Ramos (cell line): ENCODE data around the gene PTPRD.
"Not testable (repeated sequence)": the region's sequence is repeated elsewhere in the genome, so short reads cannot be mapped to it uniquely, and the experiment has no call there.

Source experiments
- in situ Hi-C: fragments of 300-500 bp; cut with MboI; formaldehyde crosslinking; loops from one replicate; pipeline ENCODE4 v1.14.3; 2022; ENCODE audit warnings: low sequenced_read_pairs; ENCODE audit not compliant: unreplicated experiment

The PTPRD gene

DNA sequence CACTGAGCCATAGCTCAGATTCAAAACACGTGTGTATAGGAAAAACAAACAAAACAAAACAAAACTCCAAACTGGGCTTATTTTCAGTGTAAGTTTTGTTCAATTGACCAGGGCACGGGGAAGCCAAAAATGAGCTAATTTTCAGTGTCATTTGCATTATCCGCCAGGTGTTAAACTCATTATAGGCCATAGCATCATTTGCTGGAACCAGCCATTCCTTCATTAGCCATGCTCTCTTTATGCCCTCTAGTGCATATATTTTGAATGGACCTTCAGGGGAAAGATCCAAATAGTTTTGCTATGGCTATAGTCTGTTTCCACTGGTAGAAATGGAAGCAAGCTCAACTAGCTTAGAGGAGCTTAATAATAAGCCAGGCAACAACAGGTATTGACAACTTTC is 1608.0 kb downstream of the PTPRD start:
- in situ Hi-C loops = no loop called here

DNA sequence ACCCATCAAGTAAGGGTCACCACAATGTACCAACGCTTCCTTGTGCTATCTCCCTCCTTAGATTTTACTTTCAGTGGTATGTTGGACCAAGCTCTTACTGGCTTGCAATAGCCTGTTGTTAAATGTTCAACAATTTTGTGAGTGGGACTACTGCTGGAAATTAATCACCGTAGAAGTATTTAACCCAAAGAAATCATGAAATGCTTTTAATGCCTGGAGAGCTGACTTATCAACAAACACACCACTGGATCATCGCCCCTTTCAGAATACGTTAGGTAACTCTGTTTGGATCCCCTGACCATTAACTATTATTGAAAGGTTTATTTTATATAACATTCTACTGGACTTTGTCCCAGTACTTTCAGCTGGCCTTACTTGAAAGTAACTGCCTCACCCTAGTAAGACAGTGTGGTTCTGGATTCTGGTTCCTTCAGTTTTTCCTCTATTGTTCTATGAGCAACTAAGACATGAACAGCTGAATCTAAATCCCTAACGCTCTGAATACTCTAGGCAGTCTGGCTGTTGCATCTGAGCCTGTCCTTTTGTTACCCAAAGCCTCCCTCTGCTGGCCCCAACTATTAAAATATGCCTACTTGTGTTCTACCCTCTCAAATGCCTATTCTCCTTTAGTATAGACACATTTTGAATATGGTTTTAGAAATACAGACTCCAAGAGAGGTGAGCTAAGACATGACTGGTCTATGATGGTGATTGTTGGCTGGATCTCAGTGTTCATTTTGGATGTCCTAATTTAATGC is 1609.8 kb downstream of the PTPRD start:
- in situ Hi-C loops = no loop called here

DNA sequence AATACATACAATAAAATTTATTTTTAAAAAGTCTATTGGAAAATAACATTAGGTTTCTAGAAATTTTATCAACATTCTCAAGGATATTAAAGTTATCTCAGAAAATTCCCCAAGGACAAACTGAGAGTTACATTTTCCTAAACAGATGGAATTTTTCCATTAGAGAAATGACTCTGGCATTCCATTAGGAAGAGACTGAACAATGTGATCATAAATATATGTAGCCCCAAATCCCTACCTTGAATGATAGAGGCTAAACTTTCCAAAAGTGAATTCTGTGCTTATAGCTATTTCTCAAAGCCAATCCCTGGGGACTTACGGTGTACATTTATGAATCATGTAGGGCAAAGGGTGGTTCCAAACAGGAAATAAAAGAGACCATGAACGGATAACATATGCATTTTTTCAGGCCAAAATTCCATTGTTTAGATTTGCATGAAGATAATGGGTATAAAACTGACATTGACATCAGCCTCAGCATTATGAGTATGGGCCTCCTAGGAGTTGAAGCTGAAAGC is 1632.2 kb downstream of the PTPRD start:
- in situ Hi-C loops = no loop called here

DNA sequence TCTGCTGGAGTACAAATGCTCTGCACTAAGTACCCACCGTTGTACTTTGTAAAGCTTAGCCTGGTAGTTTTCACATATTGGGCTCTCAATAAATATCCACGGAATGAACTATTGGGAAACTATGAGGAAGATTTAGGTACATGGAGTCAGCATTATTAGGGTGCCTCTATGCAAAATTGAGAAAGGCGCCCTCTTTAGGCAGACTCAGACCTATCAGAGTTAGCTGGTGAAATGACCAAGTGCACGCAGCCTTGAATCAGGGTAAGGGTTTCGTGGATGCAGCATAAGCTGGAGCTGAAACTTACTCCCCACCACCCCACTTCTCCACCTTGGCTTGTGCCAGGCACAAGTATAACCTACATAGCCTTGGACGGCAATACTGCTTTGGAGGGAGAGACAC is 1634.5 kb downstream of the PTPRD start:
- in situ Hi-C loops = no loop called here

DNA sequence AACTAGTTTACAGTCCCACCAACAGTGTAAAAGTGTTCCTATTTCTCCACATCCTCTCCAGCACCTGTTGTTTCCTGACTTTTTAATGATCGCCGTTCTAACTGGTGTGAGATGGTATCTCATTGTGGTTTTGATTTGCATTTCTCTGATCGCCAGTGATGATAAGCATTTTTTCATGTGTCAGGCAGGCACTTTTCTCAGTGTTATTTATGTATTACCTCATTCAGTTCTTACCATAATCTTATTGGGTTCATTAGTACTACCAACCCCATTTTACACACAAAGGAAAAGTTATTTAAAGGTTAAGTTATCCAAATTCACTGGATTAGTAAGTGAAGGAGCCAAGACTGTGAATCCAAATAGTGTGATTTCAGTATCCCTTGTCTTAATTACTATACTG is 1644.5 kb downstream of the PTPRD start:
- in situ Hi-C loops = not testable (repeated sequence)

DNA sequence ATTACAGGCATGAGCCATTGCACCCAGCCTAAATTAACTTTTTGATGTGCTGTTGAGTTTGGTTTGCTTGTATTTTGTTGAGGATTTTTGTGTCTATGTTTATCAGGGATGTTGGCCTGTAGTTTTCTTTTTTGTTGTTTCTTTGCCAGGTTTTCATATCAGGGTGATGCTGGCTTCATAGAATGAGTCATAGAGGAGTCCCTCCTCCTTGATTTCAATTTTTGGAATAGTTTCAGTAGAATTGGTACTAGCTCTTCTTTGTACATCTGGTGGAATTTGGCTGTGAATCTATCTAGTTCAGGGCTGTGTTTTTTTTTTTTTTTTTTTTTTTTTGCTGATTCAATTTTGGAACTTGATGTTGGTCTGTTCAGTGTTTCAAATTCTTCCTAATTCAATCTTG is 1648.9 kb downstream of the PTPRD start:
- in situ Hi-C loops = no loop called here

DNA sequence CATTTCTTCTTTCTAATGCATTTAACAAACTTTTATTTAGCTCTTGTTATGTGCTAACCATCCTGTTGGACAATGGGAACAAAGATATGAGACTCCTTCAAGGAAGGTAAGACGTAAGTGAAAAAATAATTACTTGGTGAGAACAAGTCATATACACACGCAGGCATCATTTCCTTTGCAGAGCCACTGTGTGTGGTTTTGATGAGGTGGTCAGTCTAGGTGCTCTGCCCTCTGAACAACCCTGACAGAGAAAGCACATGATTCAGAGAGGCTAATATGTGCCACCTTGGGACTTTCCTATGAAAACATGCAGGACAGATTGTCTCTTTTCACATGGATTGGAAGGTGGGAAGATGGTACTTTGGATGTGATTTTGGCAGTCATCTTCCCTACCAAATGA is 1650.7 kb downstream of the PTPRD start:
- in situ Hi-C loops = no loop called here

DNA sequence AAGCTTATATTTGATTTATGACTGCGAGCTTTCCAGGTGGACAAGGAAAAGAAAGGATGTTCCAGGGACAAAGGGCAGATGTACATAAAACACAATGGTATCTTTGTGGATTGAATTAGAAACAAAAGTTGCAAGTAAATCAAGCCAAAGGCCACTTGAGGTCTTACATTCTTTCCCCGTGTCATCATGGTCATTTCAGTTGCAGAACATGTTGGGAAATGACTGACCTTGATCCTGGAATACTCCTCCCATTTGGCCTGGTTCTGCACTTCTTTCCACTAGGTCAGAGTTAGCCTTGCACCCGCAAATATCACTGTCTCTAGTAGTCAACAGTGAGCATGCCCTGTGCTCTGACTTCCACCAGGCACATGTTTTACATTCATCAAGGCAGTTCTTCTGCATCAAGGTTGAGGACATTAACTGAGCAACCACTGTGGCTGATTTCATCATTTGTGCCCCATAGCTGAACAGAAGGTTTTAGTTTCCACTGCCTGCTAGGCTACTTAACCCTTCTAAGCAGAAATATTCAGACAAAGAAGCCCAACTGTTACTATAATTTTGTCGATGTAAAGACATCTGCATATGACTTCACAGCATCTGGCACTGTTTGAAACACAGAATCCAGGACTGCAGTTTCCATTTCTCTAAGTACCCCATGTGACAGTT is 1651.5 kb downstream of the PTPRD start:
- in situ Hi-C loops = no loop called here

DNA sequence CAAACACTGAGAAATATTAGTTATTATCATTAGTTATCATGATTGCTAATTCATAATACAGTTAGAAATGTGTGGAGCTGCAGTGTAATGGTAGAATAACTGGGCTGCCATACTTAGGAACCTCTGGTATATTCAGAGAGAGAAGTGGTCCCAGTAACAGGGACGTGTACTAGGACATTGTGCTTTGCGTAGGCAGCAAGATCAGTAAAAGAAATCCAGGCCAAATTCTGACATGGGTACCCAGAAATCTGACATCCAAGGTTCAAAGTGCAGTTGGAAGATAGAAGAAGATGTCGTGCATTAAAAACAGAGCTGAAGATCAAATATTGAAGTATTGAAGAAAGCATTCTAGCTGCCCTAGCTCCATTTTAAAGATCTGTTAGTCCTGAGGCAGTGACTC is 1652.5 kb downstream of the PTPRD start:
- in situ Hi-C loops = no loop called here

DNA sequence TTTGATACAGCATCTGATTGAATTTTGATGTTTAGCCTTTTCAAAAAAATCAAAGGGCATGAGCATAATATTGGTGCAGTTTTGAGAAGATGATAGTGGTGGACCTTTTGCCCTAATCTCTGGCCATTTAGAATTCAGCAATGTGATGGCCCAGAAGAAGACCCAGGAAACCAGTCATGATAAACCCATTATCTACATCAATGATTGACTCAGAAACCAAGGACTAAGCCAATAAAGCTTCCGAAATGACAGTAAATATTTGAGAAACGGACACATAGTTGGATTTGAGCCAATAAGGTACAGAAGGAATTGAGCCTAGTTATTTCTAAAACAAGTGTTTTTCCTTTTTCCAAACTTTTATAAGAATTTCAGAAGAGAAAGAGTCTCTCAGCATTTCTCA is 1654.4 kb downstream of the PTPRD start:
- in situ Hi-C loops = no loop called here

DNA sequence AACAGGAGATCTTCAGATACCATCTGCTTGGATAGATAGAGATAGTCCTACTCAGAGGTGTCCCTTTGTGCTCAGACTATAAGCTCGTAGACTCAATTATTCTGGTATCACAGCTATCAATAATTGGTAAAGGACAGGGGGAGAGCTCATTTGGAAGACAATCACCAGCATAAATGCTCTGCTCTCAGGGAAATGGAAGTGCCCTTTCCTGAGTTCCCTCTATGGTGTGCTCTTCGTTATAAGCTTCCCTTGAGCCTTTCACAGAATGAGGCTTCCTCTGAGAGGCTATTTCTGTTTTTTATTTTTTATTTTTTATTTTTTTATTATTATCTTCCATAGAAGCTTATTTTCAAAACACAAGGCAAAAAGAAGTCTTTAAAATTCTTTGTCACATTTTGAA is 1657.5 kb downstream of the PTPRD start:
- in situ Hi-C loops = no loop called here

DNA sequence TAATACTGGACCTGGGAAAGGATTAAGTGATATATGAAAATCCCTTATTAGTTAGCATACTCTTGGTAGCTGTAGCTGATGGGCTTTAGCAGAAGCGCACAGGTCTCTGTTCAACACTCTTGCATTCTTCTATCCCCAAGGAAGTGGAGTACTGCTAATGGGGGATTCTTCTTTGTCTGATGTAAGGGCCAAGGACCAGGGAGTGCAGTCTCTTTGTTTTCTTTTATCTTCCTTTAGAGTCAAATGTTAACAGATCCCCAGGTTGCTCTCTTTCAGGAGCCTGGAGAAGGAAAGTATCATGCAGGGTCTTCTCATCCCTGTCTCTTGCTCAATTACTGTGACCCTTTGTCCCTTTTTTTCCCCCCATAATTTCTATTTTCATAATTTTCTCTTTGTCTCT is 1666.3 kb downstream of the PTPRD start:
- in situ Hi-C loops = no loop called here

DNA sequence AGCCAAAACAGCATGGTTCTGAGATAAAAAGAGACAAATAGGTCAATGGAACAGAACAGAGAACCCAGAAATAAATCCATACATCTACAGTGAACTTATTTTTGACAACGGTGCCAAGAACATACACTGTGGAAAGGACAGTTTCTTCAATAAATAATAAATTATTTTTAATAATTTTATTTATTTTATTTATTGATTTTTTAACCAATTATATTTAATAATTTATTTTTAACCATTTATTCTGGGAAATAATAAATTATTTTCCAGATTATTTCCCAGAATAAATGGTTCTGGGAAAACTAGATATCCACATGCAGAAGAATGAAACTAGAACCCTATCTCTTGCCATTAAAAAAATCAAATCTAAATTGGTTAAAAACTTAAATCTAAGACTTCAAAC is 1669.4 kb downstream of the PTPRD start:
- in situ Hi-C loops = no loop called here

DNA sequence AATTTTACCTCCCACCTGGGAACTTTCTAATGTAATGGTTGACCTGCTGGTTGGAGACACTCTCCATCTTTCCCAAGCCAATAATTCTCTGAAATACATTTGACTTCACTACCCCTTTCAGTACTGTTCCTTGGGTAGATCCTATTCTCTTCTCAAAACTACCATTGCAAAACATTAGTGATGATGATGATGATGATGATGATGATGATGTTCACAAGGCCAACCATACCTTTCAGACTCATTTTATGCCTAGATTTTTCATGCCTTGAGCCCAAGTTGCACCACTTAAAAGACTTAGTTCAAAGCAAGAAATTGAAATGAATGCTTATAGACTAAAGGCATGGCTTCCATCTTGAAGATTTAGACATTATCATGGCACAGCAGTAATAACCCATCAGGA is 1672.2 kb downstream of the PTPRD start:
- in situ Hi-C loops = no loop called here

DNA sequence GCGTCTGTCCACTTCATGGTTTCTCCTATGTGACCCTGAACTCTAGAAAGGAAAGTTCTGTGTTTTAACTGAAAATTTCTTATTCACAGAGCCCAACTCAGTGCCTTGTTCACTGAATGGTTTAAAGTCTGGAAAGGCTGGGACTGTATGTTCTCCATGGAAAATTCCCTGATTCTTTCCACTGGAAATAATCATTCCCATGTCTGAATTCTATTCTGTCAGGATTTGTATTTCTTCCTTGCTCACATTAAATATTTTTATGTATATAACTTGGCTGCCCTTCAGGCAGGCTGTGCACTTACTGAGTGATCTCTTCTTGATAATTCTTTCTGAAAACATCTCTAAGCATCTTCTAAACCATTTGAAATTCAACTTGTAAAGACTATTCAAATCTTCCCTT is 1686.3 kb downstream of the PTPRD start:
- in situ Hi-C loops = no loop called here

DNA sequence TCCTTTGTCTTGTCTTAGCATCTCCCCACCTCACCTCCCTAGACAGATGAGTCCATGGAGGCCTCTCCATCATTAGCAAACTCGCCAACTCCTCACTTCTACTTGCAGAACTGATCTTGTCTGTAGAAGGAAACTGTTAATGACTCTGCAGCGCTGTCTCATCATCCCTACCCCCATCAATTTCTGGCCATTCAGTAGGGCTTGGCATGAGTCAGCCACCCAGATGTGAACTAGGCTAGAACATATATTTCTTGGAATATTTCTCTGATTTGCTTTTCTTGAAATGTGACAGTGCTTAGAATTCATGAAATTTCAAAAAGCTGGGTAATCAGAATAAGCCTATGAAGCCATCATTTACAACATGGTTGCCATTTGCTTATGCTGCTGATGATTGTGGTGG is 1688.2 kb downstream of the PTPRD start:
- in situ Hi-C loops = no loop called here

DNA sequence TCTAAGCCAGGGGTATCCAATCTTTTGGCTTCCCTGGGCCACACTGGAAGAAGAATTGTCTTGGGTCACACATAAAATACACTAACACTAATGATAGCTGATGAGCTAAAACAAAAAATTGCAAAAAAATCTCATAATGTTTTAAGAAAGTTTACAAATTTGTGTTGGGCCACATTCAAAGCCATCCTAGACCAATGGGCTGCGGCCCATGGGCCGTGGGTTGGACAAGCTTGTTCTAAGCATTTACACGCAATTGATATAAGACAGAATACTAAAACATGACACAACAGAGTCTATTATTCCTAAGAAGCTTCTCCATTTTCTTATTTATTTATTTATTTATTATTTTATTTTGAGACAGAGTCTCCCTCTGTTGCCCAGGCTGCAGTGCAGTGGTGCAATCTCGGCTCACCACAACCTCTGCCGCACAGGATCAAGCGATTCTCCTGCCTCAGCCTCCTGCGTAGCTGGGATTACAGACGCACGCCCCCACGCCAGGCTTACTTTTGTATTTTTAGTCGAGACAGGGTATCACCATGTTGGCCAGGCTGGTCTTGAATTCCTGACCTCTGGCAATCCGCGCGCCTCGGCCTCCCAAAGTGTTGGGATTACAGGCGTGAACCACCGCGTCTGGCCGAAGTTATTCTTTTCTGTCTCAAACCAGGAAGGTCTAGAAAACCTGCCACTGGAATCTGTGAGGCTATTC is 1692.2 kb downstream of the PTPRD start:
- in situ Hi-C loops = not testable (repeated sequence)

DNA sequence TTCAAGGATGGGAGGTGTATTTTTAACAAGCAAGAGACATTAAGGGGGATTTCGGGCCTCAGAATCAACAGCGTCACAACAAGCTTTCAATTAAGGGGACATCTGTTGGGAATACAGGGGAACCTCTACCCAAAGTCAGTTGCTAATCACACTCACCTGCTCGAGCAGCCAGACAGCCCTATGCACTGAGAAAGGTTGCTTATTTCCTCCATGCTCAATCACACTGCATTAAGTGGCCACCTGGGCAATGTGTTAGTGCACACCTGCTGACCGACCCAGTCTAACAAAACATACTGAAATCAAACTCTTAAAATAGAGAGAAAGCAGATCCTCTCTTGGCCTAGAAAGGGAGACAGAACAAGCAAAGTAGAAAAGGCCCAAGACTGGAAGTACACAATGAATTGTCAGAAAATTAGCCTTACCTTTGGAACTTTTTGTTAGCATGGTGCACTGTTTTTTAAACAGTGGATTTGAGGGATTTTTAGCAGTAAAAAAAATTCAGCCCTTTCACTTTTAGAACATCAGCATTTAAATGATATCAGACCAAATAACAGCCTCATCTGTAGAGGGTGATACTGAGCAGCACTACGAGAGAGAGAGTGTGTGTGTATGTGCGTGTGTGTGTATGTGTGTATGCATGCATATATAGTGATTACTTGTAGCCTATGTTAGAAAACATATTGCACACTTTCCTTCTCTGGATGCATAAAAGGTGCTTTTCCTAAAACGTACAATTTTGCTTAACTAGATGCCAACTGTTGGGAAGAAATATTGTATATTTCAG is 1694.7 kb downstream of the PTPRD start:
- in situ Hi-C loops = no loop called here

DNA sequence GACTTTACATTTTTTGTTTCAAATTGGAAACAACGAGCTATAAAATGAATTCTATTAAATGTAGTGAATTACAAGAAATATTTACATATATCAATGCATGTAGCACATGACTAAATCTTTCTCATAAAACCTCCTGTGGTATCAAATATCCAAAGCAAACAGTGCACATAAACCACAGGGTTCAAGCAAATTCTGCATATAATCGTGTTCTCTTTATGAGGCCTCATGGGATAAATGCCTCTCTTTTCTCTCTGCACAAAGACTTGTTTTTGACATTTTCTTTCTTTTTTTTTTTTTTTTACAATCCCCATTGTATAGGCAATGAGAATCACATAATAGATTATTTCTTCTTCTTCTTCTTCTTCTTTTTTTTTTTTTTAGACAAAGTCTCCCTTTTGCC is 1696.0 kb downstream of the PTPRD start:
- in situ Hi-C loops = no loop called here

DNA sequence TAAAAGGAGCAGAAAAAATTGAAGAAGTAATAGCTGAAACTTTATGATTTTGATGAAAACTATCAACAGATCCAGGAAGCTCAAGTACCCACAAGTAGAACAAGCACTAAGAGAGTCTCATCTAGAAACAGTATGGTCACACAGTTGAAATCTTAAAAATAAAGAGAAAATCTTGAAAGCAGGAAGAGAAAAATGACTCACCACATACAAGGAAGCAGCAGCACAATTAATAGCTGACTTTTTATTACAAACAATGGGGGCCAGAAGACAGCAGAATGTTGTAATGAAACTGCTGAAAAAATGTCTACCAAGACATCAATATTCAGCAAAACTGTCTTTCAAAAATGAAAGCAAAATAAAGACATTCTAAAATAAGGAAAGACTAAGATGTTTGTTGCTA is 1704.9 kb downstream of the PTPRD start:
- in situ Hi-C loops = no loop called here

DNA sequence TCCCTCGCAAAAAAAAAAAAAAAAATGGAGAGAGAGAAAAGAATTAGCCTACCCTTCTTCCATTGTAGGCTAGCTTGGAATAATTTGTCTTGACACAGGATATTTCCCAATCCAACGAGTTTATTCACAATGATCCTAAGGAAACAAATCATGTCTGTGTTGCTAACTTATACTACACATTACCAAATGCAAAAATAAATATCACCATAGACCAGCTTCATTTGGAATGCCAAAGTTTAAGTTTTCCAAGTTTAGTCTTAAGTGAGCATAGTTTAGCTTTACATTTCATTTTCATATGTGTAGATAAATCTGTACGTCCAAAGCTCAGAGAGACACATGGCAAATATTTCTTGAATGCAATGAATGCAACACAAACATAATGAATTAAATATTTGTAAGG is 1707.1 kb downstream of the PTPRD start:
- in situ Hi-C loops = no loop called here
